Stimulated activated CD4-positive, alpha-beta T cell treated with anti-CD3 and anti-CD28 coated beads, Interleukin-4, amount 100 ng/mL, for 48 hours (primary cell): ENCODE results near the gene WRAP73.

Source experiments
- DNase-seq, 2 donors: peaks; one replicate each; pipeline ENCODE4 v3.0.0-alpha.2; 2020; ENCODE audit warnings: low read depth in 2 of 2

WRAP73 gene

DNA sequence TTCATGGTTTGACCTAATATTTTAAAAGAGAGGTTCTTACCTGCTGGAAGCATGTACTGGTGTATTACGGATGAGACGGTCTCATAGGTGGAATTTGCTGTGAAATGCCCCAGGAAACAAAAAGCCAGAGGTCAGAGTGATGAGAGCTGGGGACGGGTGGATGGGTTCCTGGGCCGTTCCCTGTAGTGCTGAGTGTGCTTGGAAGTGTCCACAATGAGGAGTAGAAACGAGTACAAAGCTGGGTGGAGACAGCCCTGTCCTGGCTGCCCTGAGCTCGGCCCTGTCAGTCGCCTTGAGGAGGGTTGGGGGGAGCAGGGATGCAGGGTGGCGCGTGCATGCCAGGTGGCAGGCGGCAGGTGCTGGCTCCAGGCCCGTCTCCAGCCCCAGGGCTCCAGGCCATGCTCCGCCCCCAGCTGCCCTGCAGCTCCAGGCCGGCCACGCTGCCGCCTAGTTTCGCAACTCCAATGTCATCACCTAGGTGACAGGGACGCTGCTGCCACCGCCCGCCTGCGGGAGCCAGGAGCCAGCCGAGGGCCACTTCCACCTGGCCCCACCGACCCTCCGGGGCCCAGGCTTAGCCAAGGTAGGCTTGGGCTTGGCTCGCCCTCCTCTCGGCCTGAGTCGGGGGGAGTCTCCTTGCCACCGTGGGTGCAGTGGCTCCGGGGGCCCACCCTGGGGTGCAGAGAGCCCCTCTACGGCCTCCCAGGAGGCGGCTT is 18.8 kb upstream of the WRAP73 start:
- DNase-seq: no peak

DNA sequence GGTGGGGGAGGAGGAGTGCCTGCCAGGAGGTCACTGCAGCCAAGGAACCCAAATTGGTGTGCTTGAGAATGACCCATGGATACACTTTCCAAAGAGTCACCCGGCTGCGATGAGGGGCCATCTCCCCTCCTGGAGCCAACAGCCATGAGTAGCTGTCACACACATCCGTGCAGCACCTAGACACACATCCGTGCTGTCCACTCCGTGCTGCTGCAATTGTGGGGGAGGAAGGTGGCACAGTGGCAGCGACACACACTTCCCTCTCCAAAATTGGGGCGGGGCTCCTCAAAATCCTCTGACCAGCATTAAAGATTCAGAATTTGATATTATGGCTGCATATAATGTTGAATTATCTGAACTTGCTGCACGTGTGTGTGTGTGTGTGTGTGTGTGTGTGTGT is 18.2 kb upstream of the WRAP73 start:
- DNase-seq: no peak

DNA sequence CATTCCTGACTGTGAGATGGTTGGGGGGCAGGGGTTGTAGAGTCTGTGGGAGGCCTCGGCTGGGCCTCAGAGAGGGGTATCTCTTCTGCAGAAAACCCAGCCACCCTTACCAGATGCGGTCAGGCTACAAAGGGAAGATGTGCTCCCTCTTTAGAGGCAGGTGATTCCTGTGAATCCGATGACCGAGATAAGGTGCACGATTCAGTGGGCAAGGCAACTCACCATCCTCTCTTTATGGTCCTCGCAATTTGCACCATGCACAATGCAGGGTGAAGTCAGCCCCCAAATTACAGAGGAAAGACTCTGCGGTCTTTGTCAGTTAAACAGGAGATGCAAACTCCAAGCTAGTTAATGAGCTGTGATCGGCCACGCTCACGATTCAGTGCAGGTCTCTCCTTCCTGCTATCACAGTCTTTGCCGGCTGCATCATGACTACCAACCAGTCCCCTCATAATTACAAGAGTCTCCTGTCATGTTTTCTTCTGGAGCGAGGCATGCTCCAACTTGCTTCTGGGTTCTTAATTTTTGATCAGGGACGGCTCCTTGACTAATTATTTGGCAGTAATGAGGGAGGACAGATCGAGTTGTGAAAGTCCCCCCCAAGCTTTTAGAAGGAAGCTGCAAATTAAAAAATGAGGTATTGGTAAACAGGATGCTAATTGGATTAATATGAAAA is 14.9 kb upstream of the WRAP73 start:
- no peak for DNase-seq

DNA sequence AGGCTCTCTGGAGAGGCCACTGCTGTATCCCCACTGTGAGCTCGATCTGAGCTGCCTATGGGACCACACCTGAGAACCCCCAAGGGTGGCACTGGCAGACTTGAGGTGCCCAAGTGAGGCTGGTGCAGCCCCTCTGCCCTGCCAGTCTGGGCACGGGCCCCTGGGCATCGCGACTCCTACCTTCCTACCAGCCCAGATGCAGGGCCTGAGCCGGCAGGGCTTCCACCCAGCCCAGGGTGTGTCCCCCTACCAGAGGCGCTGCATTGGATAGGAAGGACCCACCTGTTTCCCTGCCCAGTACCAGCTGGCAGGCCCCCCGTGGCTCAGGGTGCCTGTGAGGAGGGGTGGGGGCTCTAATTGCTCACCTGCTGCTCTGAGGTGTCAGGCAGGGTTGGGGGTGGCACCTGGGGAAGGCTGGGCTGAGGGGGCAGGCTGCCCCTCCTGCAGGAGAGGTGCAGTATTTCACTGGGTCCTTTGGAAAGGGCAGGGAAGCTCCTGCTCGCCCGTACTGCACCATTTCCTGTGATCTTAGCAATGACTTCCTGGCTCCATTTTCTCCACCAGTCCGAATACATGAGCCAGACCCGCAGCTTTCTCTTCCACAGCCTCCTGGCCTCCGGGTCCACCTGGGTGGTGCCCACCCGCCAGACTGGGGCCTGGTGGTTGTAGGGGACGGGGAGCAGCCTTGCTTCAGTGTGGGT is 14.2 kb upstream of the WRAP73 start:
- DNase-seq: no peak

DNA sequence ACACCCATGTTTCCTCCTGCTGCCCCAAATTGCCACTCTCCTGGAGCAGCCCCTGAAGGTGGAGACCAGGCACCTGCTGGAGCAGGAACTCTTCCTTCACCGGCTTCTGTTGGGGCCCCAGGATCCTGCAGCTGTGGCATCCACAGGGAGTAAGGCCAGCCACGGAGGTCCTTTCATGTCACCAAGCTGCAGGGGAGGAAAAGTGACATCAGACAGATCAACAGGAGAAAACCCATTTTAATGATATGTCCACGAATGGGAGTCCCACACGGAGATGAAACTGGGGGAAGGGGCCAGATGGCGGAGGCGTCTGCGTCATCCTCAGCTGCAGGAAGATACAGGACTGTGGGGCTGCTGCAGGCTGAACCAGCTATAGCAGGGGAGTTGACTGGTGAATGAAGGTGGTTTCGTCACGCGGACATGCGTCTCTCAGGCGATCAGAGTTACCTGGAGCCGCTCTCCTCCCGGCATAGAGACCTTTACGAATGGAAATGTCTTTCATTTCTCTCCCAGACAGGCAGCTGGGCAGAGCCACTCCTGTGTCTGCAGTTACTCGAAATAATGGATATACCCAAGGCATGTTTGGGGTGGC is 12.3 kb upstream of the WRAP73 start:
- no peak for DNase-seq

DNA sequence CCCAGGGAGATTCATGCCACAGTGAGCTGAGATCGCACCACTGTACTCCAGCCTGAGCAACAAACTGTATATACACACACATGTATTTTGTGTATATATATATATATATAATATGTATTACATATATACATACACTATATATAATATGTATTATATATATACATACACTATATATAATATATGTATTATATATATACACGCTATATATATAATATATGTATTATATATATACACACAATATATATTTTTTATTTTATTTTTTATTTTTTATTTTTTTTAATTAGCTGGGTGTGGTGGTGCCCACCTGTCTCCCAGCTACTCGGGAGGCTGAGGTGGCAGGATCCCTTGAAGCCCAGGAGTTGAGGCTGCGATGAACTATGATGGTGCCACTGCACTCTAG is 11.7 kb upstream of the WRAP73 start:
- no peak for DNase-seq

DNA sequence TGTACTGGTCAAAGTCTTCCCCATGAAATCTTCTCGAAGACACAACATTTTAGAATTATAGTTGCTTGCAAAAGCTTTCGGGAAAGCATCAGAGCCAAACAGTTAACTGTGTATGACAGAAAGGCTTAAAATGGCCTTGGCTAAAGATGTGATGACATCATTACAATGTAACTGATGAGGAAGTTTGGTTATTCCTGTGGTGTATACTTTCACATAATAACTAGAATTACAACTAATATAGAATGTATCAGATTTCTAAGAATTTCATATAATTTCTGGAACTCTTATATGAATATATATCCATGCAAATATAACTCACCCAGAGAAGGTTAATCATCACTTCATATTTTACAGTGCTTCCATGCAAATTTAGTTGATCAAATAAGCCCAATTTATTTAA is 10.8 kb upstream of the WRAP73 start:
- no peak for DNase-seq

DNA sequence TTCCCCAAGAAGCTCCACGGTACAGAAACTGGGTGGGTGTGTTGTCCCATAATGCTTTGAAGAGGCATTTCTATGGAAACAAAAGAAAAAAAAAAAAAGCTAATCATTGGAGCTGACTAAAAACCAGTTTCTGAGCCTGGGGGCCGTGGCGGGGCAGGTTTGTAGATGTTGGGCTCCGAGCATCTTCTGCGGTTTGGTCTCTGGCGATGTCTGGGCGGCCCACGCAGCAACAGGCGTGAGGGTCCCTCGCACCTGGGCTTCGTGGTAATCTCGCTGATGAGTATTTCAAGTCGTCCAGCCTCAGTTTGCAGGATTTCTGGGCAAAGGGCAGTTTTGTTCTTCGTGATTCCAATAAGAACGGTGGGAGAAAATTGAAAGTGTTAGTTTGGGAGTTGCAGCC is 9.2 kb upstream of the WRAP73 start:
- no peak for DNase-seq

DNA sequence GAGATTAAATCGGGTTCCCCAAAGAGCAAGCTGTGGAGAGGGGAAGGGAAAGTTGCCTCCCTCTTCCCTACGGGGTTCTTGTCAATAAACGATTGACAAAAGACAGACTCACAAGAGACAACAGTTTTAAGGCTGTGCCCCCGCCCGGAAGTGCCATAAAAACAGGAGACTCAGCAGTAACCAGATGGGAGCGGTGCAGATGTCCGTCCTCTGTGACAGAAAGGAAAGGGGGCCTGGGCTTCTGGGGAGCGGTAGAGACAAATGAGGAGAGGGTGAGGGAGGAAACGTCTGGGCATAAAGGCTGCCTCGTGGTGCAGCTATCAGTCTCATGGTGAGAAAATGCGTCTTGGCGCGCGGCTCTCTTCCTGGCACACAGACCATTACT is 8.3 kb upstream of the WRAP73 start:
- DNase-seq: no peak

DNA sequence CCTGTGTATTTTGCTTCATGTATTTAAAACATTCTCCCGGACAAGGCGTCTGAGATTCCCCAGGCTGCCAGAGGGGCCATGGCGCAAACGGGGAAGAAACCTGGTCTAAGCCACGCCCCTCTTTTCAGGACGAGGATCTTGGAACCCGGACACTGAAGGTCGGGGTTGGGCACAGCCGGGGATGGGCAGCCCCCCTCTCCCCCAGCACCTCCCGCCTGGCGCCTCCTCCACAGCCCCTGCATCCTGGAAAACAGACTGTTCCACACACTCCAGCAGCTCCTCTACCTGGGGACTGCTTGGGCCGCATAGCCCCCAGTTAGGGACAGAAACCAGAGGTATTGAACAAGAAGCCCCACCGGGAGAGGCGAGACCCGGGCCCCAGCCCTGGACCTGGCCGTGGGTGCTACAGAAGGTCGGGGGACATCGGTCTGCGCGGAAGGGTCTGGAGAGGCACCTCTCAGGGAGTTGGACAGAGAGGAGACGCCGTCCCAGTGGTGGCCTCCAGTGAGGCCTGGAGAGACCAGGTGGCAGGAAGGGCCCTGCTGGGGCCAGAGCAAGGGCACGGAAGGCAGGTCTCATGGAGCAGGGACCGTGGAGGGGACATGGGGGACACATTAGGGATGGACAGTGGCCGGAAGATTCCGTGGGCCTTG is 7.8 kb upstream of the WRAP73 start:
- no peak for DNase-seq

DNA sequence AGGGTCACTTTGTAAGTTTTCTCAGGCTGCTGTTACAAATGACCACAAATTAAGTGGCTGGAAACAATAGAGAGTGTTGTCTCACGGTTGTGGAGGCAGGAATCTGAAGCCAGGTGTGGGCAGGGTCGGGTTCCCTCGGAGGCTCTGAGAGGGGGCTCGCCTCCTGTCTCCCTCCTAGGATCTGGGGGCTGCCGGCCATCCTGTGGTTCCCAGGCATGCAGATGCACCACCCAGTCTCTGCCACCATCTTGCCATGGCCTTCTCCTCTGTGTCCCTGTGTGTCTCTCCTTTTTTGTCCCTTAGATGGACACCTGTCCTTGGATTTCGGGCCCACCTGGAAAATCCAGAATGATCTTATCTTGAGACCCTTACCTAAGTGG is 7.2 kb upstream of the WRAP73 start:
- no peak for DNase-seq

DNA sequence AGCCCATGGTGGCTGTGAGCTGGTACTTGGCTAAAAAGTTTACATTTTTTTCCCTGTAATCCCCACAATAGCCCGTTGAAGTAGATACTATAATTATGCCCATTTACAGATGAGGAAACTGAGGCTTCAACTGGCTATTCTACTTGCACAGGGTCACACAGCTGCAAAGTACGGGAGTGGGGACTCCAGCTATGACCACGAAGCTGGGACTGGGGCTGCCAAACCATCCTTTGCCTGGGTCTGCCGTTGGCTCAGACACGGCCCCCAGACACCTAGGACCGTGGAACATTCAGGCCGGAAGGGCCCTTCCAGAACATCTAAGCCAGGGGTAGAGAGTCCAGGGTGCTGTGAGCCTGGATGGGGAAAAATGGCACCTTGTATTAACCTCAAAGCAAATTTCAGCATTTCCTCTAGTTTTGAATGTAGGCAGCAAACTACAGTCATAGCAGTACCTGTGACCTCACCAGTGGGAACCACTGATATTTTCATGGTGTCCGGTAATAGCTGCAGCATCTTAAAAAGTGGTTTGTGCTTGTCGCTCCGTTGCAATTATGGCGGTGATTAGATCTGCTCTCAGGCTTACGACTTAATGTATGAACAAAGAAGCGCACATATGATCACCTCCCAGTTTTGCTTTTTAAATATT is 6.7 kb upstream of the WRAP73 start:
- no peak for DNase-seq

DNA sequence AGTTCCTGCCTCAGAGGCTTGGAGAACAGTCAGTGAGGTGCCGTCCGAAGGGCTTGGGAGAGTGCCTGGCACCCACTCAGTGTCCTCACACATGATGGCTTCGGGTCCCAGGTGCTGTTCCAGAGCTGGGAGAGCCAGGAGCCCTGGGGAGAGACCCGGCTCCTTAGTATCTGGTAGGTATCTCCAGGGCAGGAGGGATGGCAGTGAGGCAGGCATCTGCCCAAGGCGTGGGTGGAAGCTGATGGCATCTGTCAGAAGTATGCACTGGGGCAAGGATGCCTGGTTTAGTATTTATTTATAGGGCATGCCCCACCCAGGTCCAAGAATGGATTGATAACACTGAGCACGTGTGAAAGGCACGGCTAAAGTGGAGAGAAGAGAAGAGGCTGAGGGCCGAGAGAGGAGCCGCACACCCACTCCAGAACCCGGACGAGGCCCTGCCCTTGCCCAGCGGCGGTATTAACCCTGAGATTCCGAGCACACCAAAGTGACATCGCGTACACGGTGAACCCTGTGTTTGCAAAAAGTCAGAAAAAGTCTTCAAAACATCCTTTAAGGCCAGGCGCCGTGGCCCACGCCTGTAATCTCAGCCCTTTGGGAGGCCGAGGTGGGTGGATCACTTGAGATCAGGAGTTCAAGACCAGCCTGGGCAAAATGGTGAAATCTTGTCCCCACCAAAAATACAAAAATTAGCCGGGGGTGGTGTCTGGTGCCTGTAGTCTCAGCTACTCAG is 4.8 kb upstream of the WRAP73 start:
- DNase-seq: no peak

DNA sequence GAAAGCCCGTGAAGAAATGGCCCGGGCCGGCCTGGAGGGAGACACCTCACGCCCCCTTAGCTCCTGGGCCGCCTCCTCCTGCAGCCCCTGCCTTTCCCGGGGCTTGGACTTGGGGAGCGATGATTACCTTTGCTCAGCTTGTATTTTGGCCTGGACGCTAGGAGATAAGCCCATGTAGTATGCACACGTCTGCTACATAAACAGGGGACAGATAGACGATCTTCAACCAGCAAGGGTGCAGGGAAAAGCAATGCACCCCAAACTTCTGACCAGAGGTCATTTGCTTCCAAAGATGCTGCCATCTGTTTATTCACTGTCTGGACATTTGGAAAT is 3.3 kb upstream of the WRAP73 start:
- DNase-seq: no peak

DNA sequence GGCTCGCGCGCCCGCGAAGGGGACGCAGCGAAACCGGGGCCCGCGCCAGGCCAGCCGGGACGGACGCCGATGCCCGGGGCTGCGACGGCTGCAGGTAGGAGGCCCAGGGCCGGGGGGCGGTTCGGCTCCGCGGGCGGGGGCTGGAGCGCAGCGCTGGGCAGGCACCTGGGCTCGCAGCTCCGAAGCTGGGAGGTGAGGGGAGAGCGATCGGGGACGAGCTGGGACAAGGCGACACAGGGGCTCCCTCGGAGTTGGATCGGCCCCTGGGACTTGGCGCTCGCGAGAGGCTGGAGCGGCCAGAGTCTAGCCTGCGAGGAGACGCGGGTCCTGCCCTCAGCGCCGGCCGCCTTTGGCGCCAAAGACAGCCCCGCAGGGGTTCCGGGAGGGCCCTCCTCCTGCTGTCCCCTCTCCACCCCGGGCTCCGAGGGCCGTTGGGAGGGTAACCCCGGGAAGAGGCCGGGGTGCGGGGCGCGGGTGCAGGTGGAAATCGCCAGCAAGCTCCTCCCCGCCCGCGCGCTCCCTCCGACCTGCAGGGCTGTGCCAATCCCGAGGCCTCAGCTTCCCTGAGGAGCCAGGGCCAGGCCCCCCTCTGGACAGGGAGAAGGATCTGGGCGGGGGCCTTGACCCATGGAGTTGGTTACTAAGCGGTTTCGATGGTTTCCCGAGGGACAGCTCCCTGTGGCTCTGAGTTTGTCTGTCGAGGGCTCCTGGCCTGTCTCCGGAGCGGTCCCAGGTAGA is 2.8 kb upstream of the WRAP73 start:
- no peak for DNase-seq

DNA sequence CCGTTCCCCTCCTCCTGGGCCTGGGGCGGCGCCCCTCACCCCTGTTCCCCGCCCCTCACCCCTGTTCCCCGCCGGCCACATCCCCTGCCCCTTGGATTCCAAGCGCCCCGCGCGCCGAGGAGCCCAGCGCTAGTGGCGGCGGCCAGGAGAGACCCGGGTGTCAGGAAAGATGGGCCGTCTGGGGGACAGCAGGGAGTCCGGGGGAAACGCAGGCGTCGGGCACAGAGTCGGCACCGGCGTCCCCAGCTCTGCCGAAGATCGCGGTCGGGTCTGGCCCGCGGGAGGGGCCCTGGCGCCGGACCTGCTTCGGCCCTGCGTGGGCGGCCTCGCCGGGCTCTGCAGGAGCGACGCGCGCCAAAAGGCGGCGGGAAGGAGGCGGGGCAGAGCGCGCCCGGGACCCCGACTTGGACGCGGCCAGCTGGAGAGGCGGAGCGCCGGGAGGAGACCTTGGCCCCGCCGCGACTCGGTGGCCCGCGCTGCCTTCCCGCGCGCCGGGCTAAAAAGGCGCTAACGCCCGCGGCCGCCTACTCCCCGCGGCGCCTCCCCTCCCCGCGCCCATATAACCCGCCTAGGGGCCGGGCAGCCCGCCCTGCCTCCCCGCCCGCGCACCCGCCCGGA is 2.1 kb upstream of the WRAP73 start, which contains the start of gene TP73:
TSS of gene TP73 (plus strand) at position 587 of the 618 bp plus-strand sequence. CDS start 29,850 bp downstream, outside the sequence.
- DNase-seq: no peak

DNA sequence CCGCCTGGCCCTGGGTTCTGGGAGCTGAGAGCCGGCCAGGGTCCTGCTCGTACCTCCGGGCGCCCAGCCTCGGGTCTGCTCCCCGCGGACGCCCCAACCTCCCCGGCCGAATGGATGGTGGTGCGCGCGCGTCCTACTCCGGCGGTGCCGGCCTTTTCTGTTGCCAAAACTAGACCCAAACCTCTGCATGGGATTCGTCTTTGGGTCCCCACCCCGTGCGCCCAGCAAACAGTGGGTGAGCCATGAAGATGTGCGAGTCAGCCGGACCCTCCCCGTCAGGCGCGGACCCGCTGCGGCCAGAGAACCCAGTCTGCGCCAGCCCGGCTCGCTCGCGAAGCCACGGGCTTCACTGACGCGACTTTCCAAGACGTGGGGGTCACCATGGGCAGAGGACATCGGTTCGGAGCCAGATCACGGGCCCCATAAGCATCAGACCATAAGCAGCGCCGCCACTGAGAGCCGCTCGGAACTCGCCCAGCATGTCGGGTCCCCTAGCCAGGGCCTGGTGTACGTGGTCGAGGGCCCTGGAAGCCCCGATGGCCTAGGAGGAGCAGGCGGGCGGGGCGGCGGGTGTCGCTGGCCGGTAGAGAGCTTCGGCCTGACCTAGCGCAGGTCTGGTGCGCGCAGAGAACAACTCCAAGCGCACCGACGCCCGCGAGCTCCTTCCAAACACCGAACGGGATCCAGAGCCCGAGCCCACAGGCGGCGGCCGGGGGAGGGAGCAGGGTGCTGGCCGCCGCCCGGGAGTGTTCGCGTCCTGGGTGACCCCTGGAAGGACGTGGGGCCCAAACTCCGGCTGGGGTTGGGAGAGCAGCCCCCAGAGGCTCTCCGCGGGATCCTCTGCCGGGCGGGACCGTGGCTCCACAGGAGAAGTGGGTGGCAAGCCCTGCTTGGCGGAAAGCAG is 1.4 kb upstream of the WRAP73 start:
- DNase-seq: no peak

DNA sequence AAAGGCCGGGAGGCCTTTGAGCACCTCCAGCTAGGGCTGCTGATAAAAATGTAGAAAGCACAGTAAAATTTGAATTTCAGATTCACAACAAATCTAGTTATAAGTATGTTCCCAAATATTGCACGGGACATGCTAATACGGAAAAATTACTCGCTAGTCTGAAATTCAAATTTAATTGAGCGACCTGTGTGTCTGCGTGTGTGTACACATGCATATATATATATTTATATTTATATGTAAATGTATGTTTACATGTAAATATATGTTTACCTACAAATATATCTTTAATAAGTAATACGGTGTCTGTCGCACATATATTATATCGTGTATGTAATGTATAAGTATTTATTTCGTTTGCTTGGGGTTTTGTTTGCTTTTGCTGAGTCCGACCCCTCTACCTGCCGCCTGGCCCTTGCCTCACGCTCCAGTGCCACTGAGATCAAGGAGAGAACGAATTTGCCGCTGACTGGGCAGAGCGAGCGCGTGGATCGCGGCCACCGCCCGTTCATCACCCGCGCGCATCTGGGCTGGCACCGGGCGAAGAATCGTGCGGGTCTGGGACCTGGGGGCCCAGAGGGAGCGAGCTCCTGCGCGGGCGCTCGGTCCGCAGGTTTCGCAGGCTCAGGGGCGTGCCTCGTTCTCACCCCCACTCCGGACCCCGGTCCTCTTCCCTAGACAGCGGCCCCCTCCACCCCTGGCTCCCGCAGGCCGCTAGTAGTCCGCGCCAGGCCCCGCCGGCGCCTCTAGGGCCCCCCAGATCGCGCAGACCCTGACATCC is 534 bp upstream of the WRAP73 start:
- DNase-seq: no peak
